HG02840 (cell line): Measurements from ENCODE around the gene RNF123.
A peak's percentile ranks its signal among the peaks of the same experiment; 100 is the strongest.

Source experiments
- ATAC-seq: cut with Tn5 transposase; IDR thresholded peaks from one replicate; pipeline ENCODE4 v1.9.1; 2021; ENCODE audit warnings: mild to moderate bottlenecking, moderate library complexity, moderate number of reproducible peaks; ENCODE audit not compliant: unreplicated experiment, low FRiP score

RNF123 gene

GRCh38 chr3:49689046-49689907, at the start of gene RNF123, which contains the start of gene MST1:
Gene RNF123, plus strand, starts transcription at chr3:49689557. Its CDS starts 1,609 bp downstream, at chr3:49691166.
Gene MST1, minus strand, starts transcription at chr3:49689474. Its CDS starts 783 bp downstream, at chr3:49688691.
- ATAC-seq = peak; percentile 77

GRCh38 chr3:49641292-49641691, 48.1 kb upstream of the RNF123 start:
- ATAC-seq = no peak

- no peak for ATAC-seq
Observed at GRCh38 chr3:49641921-49642707, 47.2 kb upstream of the RNF123 start.

DNA sequence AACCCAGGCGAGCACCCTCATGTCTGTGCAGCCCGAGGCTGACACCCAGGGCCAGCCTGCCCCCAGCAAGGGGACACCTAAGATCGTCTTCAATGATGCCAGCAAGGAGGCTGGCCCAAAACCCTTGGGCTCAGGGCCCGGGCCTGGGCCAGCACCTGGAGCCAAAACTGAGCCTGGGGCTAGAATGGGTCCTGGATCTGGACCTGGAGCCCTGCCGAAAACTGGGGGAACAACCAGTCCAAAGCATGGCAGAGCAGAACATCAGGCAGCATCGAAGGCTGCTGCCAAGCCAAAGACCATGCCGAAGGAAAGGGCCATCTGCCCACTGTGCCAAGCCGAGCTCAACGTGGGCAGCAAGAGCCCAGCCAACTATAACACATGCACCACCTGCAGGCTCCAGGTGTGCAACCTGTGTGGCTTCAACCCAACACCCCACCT, 46.6 kb upstream of the RNF123 start:
- ATAC-seq = no peak

DNA sequence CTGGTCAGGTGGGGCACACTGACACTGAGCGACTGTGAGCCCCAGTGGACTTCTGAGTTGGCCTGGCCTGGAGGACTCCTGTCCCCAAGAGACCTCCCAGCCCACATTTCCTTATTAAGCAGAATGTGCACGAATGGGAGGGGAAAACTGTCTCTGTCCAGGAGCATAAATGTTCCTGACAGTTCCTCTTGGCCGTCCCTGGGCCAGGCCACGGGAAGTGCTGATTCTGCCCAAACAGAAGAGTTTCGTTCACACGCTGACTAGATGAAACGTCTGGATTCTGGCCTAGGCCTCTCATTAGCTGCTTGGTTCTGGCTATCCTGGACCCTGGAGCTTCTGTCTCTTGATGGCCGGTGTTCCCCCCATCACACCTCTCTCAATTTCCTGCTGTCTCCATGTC, 44.7 kb upstream of the RNF123 start:
- no peak for ATAC-seq

GRCh38 chr3:49646236-49646635, 43.1 kb upstream of the RNF123 start:
- no peak for ATAC-seq

GRCh38 chr3:49647741-49648140, 41.6 kb upstream of the RNF123 start:
- ATAC-seq = no peak

GRCh38 chr3:49648354-49649019, 40.9 kb upstream of the RNF123 start:
- no peak for ATAC-seq

DNA sequence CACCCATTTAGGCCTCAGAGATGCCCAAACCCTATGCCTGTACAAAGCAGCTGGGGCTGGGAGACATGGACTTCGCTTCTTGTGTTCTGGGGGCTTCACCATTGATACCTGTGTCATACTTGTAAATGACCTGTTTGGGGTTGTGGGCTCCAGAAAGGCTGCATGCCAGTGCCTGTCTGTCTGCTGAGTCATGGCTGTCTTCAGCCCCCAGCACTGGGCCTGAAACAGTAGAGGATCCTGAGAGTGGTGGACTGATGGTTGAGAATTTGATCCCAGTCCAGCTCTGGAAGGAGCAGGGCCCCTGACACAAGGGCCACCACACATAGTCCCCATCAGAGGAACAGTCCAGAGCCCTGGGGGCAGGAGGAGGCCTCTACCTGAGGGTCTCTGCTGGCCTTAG, 39.8 kb upstream of the RNF123 start:
- ATAC-seq = no peak

GRCh38 chr3:49650177-49650576, 39.2 kb upstream of the RNF123 start:
- ATAC-seq = no peak

- no peak for ATAC-seq
Observed at GRCh38 chr3:49650637-49651036, 38.7 kb upstream of the RNF123 start.

- ATAC-seq = no peak
Observed at GRCh38 chr3:49652218-49652902, 37.0 kb upstream of the RNF123 start.

DNA sequence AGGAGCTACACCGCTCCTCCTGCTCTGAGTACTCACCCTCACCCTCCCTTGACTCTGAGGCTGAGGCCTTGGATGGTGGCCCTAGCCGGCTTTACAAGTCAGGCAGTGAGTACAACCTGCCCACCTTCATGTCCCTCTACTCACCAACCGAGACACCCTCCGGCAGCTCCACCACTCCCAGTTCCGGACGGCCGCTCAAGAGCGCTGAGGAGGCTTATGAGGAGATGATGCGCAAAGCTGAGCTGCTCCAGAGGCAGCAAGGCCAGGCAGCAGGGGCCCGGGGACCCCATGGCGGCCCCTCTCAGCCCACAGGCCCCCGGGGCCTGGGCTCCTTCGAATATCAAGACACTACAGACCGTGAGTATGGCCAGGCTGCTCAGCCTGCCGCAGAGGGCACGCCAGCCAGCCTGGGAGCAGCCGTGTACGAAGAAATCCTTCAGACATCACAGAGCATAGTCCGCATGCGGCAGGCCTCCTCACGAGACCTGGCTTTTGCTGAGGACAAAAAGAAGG, 36.4 kb upstream of the RNF123 start:
- ATAC-seq = no peak

GRCh38 chr3:49653621-49654020, 35.7 kb upstream of the RNF123 start:
- no peak for ATAC-seq

- no peak for ATAC-seq
Observed at GRCh38 chr3:49654176-49654825, 35.1 kb upstream of the RNF123 start.

- ATAC-seq = no peak
Observed at GRCh38 chr3:49654955-49655556, 34.3 kb upstream of the RNF123 start.

- ATAC-seq = no peak
Observed at GRCh38 chr3:49655731-49656285, 33.5 kb upstream of the RNF123 start.

DNA sequence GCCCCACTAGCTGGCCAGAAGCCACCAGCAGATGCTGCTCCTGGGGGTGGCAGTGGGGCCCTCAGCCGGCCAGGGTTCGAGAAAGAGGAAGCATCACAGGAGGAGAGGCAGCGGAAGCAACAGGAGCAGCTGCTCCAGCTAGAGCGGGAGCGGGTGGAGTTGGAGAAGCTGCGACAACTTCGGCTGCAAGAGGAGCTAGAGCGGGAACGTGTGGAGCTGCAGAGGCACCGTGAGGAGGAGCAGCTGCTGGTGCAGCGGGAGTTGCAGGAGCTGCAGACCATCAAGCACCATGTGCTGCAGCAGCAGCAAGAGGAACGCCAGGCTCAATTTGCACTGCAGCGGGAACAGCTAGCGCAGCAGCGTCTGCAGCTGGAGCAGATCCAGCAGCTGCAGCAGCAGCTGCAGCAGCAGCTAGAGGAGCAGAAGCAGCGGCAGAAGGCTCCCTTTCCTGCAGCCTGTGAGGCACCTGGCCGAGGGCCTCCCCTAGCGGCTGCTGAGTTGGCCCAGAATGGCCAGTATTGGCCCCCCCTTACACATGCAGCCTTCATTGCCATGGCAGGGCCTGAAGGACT, 32.7 kb upstream of the RNF123 start:
- no peak for ATAC-seq
